ENCODE results near the gene GPD1L. TPM values are rescaled to one million over a fixed set of nuclear protein-coding genes. Genes with fewer than 3 reads are reported as not detected.

Gene GPD1L
- total and polyA plus RNA-seq, 2 of the 4 experiments (the other 2 are of a cell fraction) = 3.9 to 7.9 TPM

GRCh38 chr3:32098528-32098927, 7.9 kb upstream of the GPD1L start:
- Histone ChIP-seq H3K14ac (replicated peaks; ENCODE audit: low read depth, low read length) (no peak overlapping the region), H3K4me1 (ENCODE audit: control insufficient read depth, insufficient read depth, low read length) (no peaks in the 10 kb centered on the region), H3K36me3 (ENCODE audit: control insufficient read depth, insufficient read depth, low read length) (no peaks in the 10 kb centered on the region), H2BK20ac (ENCODE audit: low read depth, low read length) (no peak overlapping the region), H3K4me2 (ENCODE audit: low read depth, low read length) (no peak overlapping the region), H3K9me3 (ENCODE audit: control insufficient read depth, insufficient read depth, low read length) (peaks cover 13% of the 10 kb centered on the region), H3K27ac (ENCODE audit: insufficient read depth, low read length) (no peak overlapping the region), H3K18ac (ENCODE audit: low read depth, low read length) (no peak overlapping the region), H4K5ac (ENCODE audit: low read depth, low read length) (no peak overlapping the region), H4K20me1 (ENCODE audit: insufficient read depth, low read length) (no peaks in the 10 kb centered on the region), H3K4me3 (ENCODE audit: insufficient read depth, low read depth, low read length) (no peak overlapping the region), H3K56ac (ENCODE audit: extremely low read depth, insufficient read depth, low read length) (no peak overlapping the region), H3K27me3 (ENCODE audit: control insufficient read depth, insufficient read depth, low read length) (no peaks in the 10 kb centered on the region), H3K23ac (ENCODE audit: low read depth, low read length) (no peak overlapping the region), H2AFZ (replicated peaks; ENCODE audit: low read length, poor library complexity) (no peak overlapping the region), H4K91ac (ENCODE audit: insufficient read depth, low read depth, low read length) (no peak overlapping the region), H3K9ac (ENCODE audit: low read depth, low read length) (no peak overlapping the region), H2BK5ac (ENCODE audit: low read depth, low read length, poor library complexity, severe bottlenecking) (no peak overlapping the region), H2AK5ac (ENCODE audit: low read depth, low read length) (no peak overlapping the region), H4K8ac (ENCODE audit: low read depth in 2 of 2, low read length in 2 of 2) (no peak overlapping the region), H3K4ac (ENCODE audit: low read depth, low read length) (no peak overlapping the region), H3K79me1 (ENCODE audit: low read depth in 1 of 2, low read length in 2 of 2) (no peaks in the 10 kb centered on the region), H2BK15ac (ENCODE audit: low read depth, low read length) (no peak overlapping the region), H2AK9ac (replicated peaks; ENCODE audit: low read depth, low read length, poor library complexity) (no peak overlapping the region), H3K9me1 (ENCODE audit: insufficient read depth, low read length) (no peaks in the 10 kb centered on the region), H2BK120ac (ENCODE audit: low read depth, low read length) (no peak overlapping the region)
- DNase-seq (no peak), ATAC-seq (ENCODE audit: low read depth) (no peak)
- intact Hi-C loops (cut with micrococcal nuclease) (no loop called here), dilution Hi-C loops (cut with HindIII; ENCODE audit: low sequenced_read_pairs, unreplicated experiment) (no loop called here), in situ Hi-C loops (cut with MboI; ENCODE audit: low sequenced_read_pairs) (no loop called here)
- WGBS, 2 experiments (ENCODE audit: extremely low coverage in 2 of 2, insufficient read length in 1 of 2) = 100% methylated on average over 1 of the region's 1 CpG; no CpG with 5 or more reads in 1 of the 2 experiments
- BruUV-seq (replicated peaks) = no TSS peak
- TF ChIP-seq MXI1 (IDR thresholded peaks at IDR 0.05; ENCODE audit: borderline replicate concordance, low read depth, low read length) (no peak), CTCF (conservative IDR thresholded peaks at IDR 0.05; ENCODE audit: low read depth, low read length) (no peak), CHD1 (IDR thresholded peaks at IDR 0.05; ENCODE audit: low read depth, low read length) (no peak), ELK1 (IDR thresholded peaks at IDR 0.05; ENCODE audit: borderline replicate concordance, low read depth, low read length) (no peak), NFE2L2 (IDR thresholded peaks at IDR 0.05; ENCODE audit: low read depth, low read length) (no peak), MAZ (IDR thresholded peaks at IDR 0.05; ENCODE audit: borderline replicate concordance, low read depth, low read length) (no peak), BHLHE40 (IDR thresholded peaks at IDR 0.05; ENCODE audit: low read depth, low read length) (no peak)
- CTCF ChIA-PET = no interaction called here
- POLR2A ChIA-PET (ENCODE audit: unreplicated experiment) = no interaction called here
